Suprapubic skin (tissue), 4 donors: ENCODE results near the gene SOWAHA.

Source experiments
- CTCF ChIP-seq, 2 donors: fragments of 200-600 bp in 1 of 2; fragments of 450-650 bp in 1 of 2; sonication (generic) in 1 of 2; IDR thresholded peaks; one replicate each; pipeline ENCODE4 v1.5.1; 2016 to 2019; ENCODE audit warnings: antibody characterized with exemption in 2 of 2, mild to moderate bottlenecking in 1 of 2, moderate library complexity in 1 of 2
- EP300 ChIP-seq: sonication (generic); formaldehyde crosslinking; IDR thresholded peaks from one replicate; pipeline ENCODE4 v1.6.1; 2017; ENCODE audit warnings: antibody characterized with exemption
- POLR2A ChIP-seq, 2 donors: fragments of 450-650 bp; IDR thresholded peaks; one replicate each; pipeline ENCODE4 v1.6.1; 2017; ENCODE audit warnings: antibody characterized with exemption in 2 of 2, mild to moderate bottlenecking in 2 of 2, moderate library complexity in 2 of 2
- POLR2AphosphoS5 ChIP-seq, 3 donors: sonication (generic); formaldehyde crosslinking; IDR thresholded peaks; one replicate each; pipeline ENCODE4 v1.6.1; 2017; ENCODE audit warnings: antibody characterized with exemption in 3 of 3

- no peak for TF ChIP-seq POLR2A (IDR thresholded peaks at IDR 0.05)
- TF ChIP-seq CTCF (IDR thresholded peaks at IDR 0.05) = no peak
- TF ChIP-seq EP300 = no peak
- no peak for TF ChIP-seq POLR2AphosphoS5 (IDR thresholded peaks at IDR 0.05)
Observed at GRCh38 chr5:132787076-132787475, 26.0 kb upstream of the SOWAHA start.
